Right lung (tissue), 5 donors: Measurements from ENCODE around the gene APBA2. TPM values are rescaled to one million over a fixed set of nuclear protein-coding genes. Genes with fewer than 3 reads are reported as not detected.
A peak's percentile ranks its signal among the peaks of the same experiment; 100 is the strongest.

Experiments
- DNase-seq, 2 donors: peaks; one replicate each; pipeline ENCODE4 v3.0.0-alpha.2; 2013
- polyA plus RNA-seq, 5 donors: library from polyadenylated mRNA; unstranded; fragments of 120-200 nt; gene quantifications; one replicate each; pipeline versions ENCODE4 v1.2.1 to v1.2.3, GENCODE V29; 2013; ENCODE audit warnings: inconsistent platforms in 1 of 5, low replicate concordance in 1 of 5; ENCODE audit not compliant: insufficient read length in 5 of 5, insufficient read depth in 1 of 5

APBA2 gene
- polyA plus RNA-seq, 5 donors: 8.5 to 14.6 (median 11.5) TPM

DNA sequence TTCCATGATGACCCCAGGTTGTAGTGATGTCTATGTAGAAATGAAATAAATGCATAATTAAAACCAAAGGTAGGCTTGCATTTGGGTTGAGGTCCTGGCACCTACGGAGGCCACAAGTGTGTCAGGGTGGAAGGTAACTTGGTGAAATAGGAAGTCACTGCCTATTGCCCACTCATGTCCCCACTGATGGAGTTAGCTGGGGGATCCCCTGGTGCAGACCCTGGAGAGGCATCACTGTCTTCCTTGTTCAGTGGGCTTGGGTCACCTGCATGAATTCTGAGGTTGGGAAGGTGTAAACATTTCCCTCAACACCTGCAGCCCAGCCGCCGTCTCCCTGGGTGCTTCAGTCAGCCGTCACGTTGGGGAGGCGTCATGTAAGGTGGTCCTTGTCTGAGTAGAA, 97.1 kb downstream of the APBA2 start:
- no peak for DNase-seq

DNA sequence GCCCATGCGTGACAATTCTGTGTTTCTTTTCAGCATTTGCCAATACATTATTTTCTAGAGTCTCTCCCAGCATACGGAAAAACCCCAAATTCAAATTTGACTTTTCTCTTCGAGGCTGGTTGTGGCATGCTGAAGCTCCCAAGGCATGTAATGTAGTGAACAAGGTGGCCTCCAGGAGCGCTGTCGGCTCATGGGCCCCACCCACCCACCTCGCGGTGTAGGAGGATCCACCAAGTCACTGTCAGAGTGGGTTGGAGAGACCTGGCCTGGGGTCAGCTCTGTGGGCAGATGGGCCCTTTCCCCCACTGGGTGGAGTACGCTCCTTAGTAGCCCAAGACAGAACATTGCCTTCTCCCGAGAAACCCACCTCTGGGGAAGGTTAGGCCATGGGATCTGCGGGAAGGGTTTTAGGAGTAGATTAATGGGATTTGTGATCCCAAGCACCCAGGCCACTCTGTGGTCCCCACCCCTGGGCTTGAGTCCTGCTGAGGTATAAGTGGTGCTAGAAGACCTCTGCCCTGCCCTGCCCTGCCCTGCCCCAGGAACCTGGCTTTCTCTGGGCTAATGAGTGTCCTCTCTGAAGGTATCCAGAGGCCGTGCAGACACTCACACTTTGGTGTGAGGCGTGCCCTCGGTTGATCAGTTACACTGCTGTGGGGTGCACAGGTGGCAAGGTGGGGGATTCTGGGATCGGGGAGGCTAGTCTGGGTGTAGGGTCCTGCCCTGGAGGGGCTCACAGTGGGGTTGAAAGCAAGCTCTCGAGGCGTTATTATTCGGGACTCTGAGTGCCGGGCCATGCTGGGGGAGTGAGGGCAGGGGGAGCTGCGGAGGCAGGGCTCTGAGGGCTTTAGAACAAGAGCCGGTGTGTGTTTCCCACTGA, 97.9 kb downstream of the APBA2 start:
- no peak for DNase-seq

DNA sequence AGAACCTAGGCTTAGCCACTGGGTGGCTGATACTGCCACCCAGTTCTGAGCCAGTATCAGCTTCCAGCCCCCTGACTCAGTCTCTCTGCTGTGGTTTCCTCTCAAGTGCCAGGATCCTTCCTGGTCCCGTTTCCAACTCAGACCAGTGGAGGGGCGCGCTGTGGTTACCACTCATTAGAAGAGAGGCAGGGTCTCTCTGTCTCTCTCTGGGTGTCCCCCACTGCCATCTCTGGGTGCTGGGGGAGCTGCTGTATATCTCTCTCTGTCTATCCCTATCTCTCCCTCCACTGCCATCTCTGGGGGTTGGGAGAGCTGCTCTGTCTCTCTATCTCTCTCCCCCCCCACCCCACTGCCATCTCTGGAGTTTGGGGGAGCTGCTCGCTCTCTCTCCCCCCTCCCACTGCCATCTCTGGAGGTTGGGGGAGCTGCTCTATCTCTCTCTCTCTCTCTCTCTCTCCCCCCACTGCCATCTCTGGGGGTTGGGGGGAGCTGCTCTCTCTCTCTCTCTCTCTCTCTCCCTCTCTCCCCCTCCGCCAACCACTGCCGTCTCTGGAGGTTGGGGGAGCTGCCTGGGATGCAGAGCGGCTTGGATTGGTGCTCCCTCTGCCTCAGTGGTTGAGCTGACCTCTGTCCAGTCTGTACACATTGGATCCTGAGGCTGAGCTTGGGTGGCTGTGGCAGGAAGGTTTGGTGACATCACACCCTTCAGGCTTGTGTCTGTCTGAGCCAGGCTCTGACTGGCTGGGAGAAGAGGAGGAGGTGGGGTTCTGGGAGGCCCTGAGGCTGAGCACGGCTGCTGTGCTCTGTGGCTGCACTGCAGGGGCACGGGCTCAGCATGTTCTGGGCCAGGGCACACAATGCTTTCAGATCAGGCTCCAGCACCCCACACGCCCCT, 98.9 kb downstream of the APBA2 start:
- peak; percentile 60 to 62 for DNase-seq

DNA sequence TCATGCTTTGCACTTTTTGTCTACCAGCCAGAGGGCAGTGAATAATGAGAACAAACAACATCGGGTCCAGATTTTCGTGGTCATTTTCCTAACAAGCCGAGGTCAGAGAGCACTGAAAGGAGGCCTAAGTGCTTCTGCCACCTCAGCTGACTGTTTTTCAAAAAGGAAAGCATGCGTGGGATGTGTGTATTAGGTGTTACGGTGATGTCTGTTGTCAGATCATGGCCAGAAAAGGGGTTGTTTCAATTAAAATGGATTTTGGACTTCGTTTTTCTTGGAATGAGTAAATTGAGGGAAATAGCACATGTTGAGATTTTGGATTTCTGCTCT, 99.5 kb downstream of the APBA2 start:
- DNase-seq: no peak

DNA sequence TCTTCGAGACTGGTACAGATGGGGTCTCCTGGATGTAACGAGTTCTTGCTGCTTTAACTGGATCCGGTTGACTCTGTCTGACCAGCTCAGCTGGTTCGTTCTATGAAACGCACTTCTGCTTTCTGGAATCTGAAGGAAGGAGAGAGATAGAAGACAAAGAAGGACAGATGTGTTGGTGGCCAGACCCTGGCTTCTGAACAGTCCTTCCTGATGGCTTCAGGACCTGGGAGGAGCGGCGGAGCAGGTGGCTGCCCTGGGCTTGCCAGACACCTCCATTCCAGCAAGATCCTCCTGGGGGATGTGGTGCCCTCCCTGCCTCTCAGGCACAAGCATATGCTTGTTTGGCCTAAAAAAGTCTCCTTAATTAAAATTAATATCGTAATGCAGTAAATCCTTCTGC, 99.9 kb downstream of the APBA2 start:
- DNase-seq: no peak

DNA sequence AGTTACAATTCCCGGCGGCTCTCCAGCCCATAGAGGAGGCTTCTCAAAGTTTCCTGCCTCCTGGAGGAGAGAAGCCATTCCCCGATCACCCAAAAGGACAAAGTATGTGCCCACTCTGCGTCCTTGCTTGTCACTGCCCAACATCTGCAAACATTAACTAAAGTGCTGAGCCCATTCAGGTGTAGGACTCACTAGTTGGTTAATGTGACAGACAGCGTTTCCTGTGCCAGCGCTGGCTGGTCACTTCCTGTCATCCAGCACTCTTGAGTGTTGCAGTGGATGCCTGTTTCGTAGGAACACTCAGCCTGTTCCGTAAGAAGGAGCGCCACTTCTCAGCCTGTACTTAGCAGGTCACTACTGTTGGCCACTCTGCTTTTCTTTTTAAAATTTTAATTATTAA, 100.3 kb downstream of the APBA2 start:
- no peak for DNase-seq

DNA sequence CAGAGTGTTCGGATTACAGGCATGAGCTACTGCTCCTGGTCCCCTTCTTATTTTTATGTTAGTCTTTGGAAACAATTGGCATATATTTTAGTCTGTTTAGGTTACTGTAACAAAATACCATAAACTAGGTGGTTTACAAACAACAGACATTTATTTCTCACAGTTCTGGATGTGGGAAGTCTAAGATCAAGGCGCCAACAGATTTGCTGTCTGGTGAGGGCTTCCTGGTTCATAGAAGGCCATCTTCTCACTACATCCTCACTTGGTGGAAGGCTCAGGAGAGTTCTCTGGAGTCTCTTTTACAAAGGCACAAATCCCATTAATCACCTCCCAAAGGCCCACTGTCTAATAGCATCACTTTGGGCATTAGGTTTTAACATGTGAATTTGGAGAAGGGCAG, 101.0 kb downstream of the APBA2 start:
- DNase-seq: no peak

DNA sequence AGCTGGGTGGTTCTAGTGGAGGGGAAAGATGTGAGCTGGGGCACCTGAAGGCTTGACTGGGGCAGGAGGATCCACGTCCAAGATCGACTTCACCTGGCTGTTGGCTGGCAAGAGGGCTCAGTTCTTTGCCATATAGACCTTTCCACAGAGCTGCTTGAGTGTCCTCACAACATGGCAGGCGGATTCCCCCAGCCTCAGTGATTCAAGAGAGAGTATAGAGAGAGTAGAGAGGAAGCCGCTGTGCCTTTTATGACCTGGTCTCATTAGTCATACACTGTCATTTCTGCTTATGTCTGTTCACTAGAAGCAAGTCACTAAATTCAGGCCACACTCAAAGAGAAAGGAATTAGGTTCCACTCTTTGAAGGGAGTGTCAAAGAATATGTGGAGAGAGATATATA, 101.6 kb downstream of the APBA2 start:
- no peak for DNase-seq

DNA sequence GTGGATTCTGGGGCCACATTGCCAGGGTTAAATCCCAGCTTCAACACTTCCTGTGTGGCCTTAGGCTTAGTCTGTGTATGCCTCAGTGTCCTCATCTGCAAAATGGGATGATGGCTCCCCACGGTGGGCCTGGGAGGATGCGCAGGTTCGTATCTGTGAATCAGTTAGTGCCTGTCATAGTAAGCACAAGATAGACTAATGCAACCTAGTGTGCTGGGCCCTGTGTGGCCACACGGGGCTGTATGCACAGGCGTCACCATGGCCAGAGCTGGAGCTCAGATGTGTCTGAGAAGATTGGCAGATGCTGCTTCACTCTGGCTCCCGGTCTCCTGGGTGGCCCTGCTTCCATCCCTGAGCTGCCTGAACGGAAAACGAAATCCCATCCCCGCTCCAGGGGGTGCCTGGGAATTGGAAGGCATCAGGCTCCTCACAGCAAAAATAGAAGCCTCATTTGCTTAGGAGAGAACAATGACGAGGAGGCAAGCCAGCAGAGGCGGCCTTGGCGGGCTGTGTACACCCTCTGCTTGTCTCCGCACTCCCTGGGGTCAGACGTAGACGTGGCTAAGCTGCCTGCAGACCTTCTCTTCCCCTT, 103.6 kb downstream of the APBA2 start:
- peak in 1 of 2 donors; percentile 52 for DNase-seq

DNA sequence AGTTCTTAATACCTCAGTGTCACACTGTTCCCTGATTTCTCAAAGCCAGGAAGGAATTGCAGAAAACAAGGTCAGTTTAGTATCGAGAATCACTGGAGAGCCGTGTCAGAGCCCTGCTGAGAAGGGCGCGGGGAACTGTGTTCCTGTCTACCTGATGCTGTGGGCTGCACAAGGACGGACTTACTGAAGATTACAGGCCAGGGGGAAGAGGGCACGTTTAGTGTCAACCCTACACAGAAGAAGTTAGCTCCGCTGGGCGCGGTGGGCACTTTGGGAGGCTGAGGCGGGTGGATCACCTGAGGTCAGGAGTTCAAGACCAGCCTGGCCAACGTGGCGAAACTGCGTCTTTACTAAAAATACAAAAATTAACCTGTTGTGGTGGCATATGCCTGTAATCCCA, 104.1 kb downstream of the APBA2 start:
- DNase-seq: no peak

DNA sequence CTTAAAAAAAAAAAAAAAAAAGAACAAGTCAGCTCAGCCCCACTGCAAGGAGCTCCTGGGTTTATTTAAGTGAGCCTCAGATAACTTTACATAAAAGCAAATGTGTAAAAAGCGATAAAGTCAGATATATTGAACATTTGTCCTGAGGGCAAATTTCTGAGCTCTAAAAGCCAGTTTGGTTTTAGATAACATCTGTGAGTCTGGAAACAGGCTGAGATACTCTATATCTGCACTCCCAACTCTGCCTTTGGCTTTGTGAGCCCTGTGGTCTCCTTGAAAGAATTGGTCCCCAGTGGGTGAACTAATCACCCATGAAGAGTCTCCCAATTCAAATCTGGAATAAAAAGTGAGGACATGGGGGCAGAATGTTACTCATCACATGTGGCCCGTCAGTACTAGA, 104.6 kb downstream of the APBA2 start:
- DNase-seq: no peak

DNA sequence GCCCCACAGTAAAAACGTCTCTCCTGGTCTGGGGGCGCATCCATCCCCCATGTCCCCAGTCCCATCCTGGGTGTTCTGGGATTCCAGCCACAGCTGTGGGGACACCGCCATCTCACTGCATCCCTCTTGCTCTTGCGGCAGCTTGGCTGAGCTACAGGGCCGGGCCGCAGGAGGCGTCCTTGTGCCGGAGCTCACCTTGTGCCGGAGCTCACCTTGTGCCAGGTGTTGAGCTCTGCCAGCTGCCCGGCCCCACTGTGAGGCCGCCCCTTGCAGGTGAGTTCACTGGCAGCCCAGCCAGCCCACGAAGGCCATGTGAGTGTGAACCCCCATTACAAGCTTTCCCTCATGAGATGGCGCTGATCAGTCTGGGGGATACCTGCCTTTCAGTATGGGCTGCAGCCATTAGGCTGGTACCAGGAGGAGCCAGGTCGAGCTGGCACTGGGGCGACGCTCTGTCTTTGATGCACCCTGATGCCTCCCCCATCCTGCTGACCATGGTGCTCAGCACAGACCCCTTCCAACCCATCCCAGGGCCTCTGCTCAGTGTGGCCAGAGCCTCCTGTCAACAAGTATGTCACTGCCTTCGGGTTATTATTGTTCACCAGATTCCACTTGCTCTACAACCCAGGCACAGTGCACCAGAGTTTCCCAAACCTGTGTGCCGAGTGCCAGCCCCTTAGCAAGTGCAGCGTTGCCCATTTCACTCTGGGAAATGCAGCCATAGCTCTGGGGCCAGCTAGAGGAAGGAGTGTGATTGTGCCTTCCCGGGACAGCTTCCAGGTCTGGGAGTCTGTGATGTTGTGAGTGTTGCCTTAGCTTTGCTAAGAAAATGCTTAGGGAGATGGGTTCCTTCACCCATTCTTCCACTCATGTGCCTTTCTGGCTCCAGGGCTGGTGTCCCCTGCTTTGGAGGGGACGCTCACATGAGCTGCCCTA, 105.7 kb downstream of the APBA2 start:
- no peak for DNase-seq

DNA sequence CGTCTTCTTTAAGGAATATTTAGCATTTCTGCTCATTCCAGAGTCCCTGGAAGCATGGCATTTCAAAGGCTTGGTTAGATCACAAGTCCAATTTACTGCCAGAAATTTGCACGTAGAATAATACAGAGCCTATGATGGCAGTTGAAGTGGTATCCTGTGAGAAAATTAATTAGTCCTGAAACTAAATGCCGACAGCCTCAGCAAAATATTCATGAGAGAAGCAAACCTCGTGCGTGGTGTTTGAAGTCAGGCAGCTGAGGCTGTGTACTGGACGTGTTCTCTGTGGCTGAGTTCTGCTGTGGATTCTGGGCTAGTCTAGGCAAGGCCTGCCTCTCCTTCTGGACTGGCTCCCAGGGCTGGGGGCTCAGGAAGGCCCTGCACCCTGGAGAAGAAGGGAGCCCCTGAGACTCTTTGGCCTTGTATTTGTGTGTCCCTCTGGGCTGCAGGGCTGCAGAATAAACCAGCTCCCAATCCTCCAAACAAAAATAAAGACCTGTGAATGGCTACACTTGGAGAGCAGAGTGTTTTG, 106.6 kb downstream of the APBA2 start:
- DNase-seq: no peak

DNA sequence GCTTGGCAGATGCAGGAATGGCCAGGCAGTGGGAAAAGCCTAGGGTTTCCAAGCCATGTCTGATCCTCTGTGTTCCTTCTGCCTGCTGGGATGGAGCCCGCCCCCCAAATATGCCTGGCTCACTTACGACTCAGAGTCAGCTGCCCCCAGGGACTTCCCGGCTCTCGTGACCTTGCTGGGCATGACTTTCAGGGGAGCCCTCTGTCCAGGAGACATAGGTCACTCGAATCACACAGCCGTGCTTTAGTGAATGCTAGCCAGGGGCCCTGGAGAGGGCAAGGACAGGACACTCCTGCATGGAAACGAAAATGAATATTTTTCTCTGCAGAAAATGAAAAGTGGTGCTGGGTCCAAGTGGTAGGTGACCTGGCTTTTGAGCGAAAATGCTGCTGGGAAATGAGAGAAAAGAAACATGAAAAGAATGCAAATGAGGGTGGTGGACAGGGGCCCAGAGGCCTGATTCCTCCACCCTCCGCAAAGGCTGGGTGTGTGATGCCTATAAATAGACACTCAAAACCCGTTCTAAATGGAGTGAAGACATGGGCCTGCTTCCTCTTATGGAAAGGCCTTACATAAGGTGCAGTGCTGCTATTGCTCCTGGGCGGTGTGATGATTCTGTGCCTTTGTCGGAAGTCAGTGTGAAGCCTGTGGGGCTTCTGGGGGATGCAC, 107.4 kb downstream of the APBA2 start:
- no peak for DNase-seq

DNA sequence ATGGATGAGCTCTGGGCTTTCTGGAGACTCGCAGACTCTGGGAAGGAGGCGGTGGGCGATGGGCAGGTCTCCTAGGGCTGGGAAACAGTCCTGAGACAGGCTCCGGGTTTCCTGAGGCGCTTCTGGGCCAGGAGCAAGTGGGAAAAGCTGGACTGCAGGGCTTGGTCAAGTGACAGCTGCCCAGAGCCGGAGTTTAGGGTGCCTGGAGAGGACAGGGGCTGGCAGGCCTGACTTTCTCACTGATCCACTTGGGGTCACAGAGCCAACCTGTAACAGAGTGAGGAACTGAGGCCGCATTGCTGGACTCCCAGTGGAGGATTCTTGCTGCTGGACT, 107.9 kb downstream of the APBA2 start:
- no peak for DNase-seq

DNA sequence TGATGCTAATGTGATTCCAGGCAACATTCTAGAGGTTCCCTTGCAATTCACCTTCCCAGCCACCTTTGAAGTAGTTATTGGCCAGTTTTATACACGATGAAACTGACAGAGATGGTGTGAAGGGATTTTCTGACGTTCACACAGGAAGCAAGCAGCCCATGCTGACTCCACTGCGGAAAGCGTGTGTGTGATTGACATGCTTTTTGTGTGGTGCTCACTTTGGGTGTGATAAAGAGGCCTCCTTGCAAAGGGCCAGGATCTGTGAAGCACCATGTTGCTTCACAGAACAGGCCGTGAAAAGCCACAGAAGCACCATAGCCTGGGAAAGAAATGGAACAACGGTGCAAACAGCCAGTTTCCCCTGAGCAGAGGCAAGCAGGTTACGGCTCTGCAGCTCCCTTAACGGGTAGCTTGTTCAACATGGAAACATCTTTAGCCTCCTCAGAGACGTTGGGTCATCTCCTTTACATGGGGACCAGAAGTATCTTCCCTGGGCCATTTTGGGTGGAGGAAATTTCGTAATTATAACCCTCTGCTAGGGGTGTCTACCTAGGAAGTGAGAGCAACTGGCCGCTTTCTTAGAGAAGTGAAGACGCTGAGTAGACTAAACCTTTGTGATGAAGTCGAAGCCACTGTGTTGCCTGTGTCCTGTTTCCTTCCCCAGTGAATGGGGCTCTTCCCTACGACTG, 108.5 kb downstream of the APBA2 start:
- no peak for DNase-seq

DNA sequence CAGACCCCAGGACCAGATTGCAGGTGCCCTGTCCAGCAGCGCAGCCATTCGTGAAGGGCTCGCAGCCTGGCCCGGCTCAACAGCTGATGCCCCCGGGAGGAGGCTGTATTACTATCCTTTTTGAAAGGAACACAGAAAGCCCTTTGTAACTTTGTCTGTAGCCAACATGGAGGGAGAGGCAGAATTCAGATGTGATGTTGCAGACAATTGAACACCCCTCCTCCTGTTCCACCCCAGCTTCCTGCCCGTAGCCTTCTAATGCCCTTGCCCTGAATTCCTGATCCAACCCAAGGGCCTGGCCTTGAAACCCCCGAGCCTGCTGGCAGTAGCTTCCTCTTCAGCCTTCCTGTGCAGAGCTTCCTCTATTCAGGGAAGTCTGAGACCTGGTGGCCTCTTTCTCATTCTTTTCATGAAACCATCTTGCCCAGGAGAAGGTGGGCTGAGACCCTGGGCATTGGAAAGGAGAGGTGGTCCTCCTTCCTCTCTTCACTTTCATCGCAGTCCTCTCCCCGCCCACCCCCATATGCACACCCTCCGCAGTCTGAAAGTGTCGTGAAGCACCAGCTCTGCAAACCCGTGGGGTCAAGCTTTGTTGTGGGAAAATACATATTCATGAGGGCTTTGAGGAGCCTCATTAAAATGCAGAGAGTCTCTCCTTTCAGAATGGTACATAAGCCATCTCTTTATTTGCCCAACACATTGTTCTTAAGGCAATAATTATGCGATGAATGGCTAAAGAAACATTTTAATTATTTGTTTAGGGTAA, 109.2 kb downstream of the APBA2 start:
- DNase-seq: no peak

DNA sequence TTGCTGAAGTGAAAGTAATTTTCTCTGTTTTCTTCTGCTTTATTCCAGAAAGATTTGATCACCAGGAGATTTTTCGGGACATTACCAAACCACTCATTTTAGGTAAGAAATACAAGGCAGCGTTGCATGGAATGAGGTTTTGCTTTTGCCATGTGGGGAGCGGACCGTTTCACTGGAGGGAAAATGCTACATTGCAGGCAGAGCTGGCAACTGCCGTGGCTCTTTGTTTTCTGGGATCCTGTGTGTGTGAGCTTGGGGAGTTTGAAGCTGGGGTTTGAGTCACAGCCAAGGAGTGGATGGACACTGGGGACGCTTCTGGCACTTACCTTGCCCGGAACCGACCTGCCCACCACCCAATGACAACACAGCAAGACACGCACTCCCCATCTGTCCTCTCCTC, 109.9 kb downstream of the APBA2 start:
- DNase-seq: no peak

DNA sequence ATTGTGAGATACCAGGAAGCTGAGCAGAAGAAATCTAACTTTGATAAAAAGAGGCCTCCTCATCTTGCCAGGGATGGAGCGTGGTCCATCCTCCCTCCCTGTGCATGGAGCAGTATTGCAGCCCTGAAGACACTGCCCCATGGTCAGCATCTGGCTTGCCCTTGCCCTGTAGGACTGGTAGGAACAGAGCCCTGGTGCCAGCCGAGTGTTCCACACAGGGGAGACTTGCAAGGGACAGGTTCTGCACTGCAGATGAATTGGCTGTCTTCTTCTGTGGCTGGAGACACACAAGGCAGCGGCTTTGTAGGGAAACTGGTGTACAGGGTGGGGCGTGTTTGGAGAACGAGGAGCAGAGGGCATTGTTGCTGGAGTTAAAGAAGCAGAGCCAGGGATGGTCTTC, 110.5 kb downstream of the APBA2 start:
- no peak for DNase-seq
